Measurements from ENCODE around the gene PLXNA2.

PLXNA2 gene

GRCh38 chr1:207993477-207994445 lies 250.4 kb downstream of the PLXNA2 start:
- peak; percentile 32 for DNase-seq (ENCODE audit: low spot score)

- DNase-seq (ENCODE audit: low spot score): no peak
These were observed 251.4 kb downstream of the PLXNA2 start for GRCh38 chr1:207992677-207993236.

DNA sequence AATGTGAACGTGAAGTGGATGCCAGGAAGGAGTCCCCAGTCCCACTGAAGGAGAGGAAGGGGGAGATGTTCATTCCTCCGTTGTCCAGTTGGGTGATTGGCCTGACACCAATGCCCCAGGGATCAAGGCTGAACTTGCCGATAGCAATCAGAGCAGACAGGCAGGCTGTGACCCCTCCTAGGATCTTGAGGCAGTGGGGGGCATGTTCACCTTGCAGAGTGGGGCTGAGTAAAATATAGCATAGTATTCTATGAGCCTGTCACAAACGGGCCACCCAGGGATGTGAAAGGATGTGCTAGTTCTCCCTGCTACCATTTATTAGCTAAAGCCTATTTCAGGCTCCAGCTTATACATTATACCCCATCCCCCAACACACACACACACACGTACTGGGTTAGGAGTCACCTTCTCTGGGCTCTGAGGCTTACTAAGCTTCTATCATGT lies 252.6 kb downstream of the PLXNA2 start:
- DNase-seq (ENCODE audit: low spot score): no peak

DNA sequence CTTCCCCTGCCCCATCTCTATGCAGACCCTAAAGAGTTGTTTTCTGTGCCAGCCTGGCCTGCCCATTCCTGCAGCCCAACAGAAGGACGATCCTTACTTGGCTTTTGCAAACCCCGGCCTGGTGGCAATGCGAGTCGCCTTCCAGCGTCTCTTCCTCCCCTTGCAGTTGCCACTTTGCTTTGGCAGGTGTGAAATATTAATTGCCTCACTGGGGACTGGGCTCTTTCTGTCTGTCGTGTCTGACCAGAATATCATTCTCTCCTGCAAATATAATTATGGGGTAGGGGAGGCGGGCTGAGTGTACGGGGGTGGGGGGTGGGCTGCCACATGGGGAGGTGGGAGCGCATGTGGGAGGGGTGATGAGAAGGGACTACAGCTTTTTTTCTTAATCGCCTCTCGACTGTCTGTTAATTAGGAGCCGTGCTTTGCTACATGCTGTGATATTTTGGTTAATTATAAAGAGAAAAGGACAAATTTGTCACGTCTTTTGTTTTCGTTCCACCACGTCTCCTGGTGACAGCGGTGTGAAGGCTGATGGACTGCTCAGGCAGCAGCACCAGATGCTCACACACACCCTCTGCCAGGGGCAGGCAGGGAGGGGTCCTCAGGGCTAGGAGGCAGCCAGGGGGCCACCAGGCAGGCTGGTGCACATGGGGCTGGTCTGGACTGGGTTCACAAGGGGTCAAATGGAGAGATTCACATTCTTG lies 253.2 kb downstream of the PLXNA2 start:
- no peak for DNase-seq (ENCODE audit: low spot score)

DNA sequence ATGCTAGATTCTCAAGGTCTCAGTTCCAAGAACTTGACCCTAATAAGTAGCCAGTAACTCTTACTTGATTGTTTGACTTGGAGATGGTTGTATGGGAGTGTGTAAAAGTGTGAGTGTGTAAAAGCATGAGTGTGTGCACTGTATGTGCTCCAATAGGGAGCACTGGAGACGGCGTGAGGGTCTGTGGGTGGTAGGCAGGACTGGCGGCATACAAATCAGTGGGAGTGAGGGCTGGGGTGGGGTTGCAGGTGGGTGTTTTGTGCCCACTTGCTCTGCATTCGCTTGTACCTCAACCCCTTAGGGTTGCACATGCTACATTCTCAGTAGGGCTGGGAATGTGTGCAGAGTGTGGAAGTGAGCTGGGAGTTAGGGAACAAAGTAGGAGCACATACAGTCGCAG lies 253.7 kb downstream of the PLXNA2 start:
- no peak for DNase-seq (ENCODE audit: low spot score)

- no peak for DNase-seq (ENCODE audit: low spot score)
These were observed 255.6 kb downstream of the PLXNA2 start for GRCh38 chr1:207988326-207989165.

DNA sequence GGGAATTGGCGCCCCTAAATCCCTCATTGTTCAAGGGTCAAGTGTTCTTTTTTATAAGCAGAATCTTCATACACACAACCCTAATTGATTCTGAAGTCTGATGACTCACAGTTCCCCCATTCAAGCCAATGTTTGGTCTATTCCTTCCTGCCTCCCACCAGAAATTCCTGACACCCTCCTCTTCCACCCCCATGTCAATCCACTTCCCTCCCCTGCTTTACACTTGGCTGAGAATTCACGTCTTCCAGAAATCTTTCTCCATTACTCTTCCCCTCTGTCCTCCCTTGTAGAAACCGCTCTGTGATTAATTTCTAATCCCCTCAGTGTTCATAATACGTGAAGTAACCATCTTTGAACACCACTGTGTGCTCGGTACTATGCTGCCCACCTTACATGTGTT lies 257.0 kb downstream of the PLXNA2 start:
- DNase-seq (ENCODE audit: low spot score): no peak

DNA sequence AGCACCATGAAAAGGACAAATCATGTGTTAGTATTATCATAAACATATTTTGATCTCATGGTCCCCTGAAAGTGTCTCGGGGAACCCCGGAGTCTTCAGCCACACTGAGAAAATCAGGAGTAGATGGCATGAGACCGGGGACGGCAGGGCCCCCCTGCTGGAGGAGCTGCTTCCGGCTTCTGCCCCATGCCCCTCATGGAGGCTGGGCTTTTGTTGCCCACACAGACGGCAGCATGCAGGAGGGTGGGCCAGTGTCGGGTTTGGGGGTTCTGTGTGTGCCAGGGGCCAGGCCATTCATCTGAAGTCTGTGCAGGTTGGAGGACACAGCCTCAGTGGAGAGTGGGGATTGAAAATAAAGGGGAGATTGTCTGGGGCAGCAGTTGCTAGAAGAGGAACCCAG lies 258.2 kb downstream of the PLXNA2 start:
- DNase-seq (ENCODE audit: low spot score): no peak

DNA sequence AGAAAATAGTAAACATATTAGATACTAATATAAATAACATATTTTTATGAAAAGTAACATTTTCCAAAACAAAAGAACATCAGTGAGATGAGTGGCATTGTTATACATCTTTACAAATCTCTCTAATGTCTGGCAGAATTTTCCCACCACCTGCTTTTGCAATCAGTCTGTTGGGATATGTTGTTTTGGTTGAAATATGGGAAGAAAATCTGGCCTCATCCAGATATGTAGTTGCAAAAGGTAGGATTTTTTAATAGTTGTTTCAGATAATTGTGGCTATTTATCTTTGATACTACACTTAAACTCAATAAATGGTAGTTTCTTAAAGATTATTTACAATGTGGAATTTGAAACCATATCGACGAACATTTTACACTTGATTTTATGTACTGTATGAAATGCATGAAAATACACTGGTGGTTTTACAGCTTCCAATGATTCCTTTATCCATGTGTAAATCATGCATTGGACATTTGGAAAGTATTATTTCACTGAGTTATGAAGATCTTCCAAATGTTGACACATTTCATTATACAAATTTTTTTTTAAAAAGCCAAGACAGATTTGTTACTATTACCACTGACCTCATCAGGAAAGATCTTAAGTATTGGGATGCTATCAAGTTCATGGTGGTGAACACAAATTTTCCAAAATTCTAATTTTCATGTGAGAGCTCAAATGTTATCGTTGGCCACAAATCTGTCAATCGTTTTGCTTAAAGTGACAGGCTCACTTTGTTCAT lies 259.2 kb downstream of the PLXNA2 start:
- no peak for DNase-seq (ENCODE audit: low spot score)

DNA sequence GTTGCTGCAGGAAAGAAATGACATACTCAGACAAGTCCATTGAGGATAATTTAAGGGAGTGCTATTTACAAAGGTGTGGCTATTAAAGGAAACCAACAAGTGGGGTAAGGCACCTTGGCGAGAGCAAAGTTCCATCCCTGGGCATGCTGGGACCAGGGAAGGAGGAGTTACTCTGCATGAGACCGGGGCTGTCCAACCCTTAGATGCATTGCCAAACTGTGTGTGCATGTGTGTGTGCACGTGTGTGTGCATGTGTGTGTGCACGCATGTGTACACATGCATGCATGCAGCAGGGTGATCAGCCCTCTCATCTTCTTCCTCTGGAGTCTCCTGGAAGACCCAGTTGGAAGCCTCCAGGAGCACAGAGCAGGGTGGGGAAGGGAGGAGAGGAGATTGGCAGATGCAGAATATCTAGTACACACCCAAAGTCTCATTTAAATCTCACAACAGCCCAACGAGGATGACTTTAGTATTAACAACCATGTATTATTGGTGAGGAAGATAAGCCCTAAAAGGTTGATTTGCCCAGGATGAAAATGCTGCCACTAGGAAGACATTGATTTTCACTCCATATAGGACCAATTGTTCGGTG lies 261.0 kb downstream of the PLXNA2 start:
- no peak for DNase-seq (ENCODE audit: low spot score)

DNA sequence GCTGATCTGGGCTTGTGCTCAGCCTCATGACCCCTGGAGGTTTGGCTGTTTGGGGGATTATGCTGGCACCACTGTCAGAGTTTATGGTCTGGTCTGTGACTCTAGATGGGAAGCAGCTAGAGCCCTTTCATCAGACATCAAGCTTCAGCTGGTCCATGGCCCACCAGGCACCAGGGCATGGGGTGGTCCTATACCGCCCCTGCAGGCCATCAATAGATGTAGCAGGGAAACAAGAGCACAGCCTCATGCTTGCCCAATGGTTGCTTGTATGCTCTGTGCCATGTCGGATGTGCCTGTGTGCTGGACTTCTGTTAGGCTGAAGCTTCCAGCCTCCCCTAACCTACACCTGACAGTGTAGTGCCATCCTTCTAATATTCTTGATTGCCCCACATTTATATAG lies 262.2 kb downstream of the PLXNA2 start:
- DNase-seq (ENCODE audit: low spot score): no peak

- DNase-seq (ENCODE audit: low spot score): no peak
These were observed 265.7 kb downstream of the PLXNA2 start for GRCh38 chr1:207978441-207978840.

DNA sequence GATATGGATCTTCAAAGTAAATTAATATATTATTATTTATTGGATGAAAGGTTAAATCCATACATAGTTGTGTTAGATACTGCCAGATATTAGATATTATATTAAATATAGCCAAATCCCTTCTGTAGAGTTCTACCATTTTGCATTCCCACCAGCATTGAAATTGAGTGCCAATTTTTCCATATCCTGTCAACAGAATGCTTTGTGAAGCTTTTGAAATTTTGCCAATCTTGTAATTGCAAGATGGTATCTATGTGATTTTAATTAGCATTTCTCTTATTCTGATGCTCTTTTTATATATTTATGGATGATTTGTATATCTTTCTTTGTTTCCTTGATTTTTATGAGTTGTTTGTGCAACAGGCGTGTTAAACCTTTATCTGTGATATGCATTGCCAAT lies 266.3 kb downstream of the PLXNA2 start:
- DNase-seq (ENCODE audit: low spot score): no peak

DNA sequence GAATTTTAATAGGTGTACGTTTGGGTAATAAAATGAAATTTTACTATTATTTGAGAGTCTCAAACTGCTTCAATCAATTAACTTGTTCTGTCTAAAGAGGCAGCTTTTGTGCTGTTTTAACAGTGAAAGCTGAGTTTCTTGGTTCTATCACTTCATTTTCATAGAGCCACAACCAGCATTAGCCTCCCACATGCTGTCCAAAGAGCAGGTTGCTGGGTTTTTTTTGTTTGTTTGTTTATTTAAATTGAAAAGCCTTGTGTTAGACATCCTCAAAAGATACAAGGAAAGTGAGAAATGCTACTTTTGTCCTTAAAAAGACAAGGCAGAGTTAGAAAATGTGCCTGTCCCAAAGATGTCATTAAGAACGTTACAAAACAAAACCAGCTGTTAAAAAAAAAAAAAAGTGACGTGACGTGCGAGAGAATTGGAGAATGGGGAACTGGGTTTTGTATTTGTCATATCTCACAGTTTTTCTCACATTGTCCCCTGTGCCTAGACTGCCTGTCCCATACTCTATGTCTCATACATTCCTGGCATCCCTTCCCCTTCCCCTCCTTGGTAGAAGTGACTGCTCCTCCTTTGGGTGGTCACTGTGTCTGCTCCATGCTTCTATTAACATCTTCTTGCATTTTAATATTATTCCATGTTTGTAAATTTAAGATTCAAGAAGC lies 270.2 kb downstream of the PLXNA2 start:
- DNase-seq (ENCODE audit: low spot score): no peak

DNA sequence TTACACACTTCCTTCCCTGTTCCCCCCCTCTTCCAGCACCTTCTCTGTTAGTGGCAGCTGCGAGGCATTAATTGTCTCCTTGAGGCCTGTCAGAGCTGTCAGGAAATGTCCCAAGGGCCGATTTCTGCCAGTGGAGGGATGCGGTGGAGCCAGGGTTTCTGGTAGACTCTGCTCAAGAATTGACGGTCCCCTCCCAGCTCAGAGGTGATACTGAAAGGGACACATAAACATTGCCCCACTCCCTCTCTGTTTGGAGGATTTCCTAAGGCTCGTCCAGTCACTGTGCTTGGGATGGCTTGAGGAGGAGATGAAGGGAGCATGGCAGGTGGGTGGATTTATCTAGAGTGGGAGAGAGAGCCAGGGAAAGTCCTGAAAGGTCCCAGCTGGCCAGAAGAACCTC lies 271.8 kb downstream of the PLXNA2 start:
- no peak for DNase-seq (ENCODE audit: low spot score)

All from AG08396 (cell line).